Uterus (tissue), 4 donors: ENCODE results near the gene CRYBG2. TPM values are rescaled to one million over a fixed set of nuclear protein-coding genes. Genes with fewer than 3 reads are reported as not detected.
"Not testable (repeated sequence)": the region's sequence is repeated elsewhere in the genome, so short reads cannot be mapped to it uniquely, and the experiment has no call there.

Source experiments
- DNase-seq, 2 donors: peaks; one replicate each; pipeline ENCODE4 v3.0.0-alpha.2; 2019 to 2020
- H3K27ac ChIP-seq, 2 donors: fragments of 200-600 bp; sonication (generic); 1 replicate in 1 of 2; 2 replicates in 1 of 2; pipeline ENCODE4 v1.5.1; 2016 to 2018
- H3K27me3 ChIP-seq, 2 donors: fragments of 200-600 bp; sonication (generic); one replicate each; pipeline ENCODE4 v1.5.1; 2018 to 2019; ENCODE audit warnings: control low read depth in 1 of 2
- H3K36me3 ChIP-seq, 2 donors: fragments of 200-600 bp; sonication (generic); one replicate each; pipeline ENCODE4 v1.5.1; 2019; ENCODE audit warnings: control low read depth in 1 of 2
- H3K4me1 ChIP-seq, 2 donors: fragments of 200-600 bp; sonication (generic); one replicate each; pipeline ENCODE4 v1.5.1; 2018 to 2019; ENCODE audit warnings: control low read depth in 1 of 2
- H3K4me3 ChIP-seq, 2 donors: fragments of 200-600 bp; sonication (generic); 1 replicate in 1 of 2; 2 replicates in 1 of 2; pipeline ENCODE4 v1.5.1; 2018 to 2019; ENCODE audit warnings: mild to moderate bottlenecking in 1 of 2
- H3K9me3 ChIP-seq, 2 donors: fragments of 200-600 bp; sonication (generic); one replicate each; pipeline ENCODE4 v1.5.1; 2019; ENCODE audit warnings: control low read depth in 1 of 2
- POLR2A ChIP-seq, 2 donors: fragments of 450-650 bp; IDR thresholded peaks; one replicate each; pipeline ENCODE4 v1.6.1; 2016; ENCODE audit warnings: antibody characterized with exemption in 2 of 2, mild to moderate bottlenecking in 1 of 2, moderate library complexity in 1 of 2
- intact Hi-C: fragments of 100-400 bp; cut with DNase I; formaldehyde crosslinking; loops from one replicate; pipeline ENCODE4 v1.15.1; 2023; ENCODE audit warnings: low total_unique reads
- total RNA-seq, 4 donors: library from RNA; depleted of rRNA in 3 of 4; stranded (reverse); fragments of >200 nt in 3 of 4; gene quantifications; one replicate each; pipeline versions ENCODE4 v1.1.0 to v1.2.4, GENCODE V29; 2014 to 2023
- TF ChIP-seq, protein P1 (sequence below), 4 experiments: fragments of 200-600 bp in 2 of 4; fragments of 450-650 bp in 2 of 4; sonication (generic) in 2 of 4; IDR thresholded peaks; one replicate each; pipeline ENCODE4 v1.5.1; 2016 to 2019; ENCODE audit warnings: antibody characterized with exemption in 4 of 4, mild to moderate bottlenecking in 2 of 4, moderate library complexity in 1 of 4
- donor health status: DM: yes; HTN: yes; CAD: no.

The CRYBG2 gene
- total RNA-seq, 4 donors from 2014 or later = 3.0 TPM; not detected in 3

DNA sequence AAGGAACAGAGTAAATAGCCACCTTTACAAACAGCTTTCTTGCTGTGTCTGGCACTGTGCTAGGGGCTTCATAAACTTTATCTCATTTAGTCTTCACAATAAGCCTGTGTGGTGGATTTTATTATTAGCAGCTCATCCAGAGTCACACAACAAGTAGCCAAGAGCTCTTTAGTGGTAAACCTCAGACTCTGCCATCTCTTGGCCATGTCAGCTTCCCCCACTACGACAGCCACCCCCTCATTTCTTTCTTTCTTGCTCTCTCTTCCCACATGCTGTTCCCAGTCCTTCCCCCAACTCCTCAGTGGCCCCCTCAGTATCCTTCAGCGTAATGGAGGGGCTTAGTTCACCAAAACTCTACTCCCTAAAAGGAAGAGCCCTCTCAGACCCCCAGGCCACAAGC, 19.9 kb upstream of the CRYBG2 start:
- intact Hi-C loops = no loop called here
- TF ChIP-seq, protein P1, sequence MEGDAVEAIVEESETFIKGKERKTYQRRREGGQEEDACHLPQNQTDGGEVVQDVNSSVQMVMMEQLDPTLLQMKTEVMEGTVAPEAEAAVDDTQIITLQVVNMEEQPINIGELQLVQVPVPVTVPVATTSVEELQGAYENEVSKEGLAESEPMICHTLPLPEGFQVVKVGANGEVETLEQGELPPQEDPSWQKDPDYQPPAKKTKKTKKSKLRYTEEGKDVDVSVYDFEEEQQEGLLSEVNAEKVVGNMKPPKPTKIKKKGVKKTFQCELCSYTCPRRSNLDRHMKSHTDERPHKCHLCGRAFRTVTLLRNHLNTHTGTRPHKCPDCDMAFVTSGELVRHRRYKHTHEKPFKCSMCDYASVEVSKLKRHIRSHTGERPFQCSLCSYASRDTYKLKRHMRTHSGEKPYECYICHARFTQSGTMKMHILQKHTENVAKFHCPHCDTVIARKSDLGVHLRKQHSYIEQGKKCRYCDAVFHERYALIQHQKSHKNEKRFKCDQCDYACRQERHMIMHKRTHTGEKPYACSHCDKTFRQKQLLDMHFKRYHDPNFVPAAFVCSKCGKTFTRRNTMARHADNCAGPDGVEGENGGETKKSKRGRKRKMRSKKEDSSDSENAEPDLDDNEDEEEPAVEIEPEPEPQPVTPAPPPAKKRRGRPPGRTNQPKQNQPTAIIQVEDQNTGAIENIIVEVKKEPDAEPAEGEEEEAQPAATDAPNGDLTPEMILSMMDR (IDR thresholded peaks at IDR 0.05) = no peak
- no peak for TF ChIP-seq POLR2A (IDR thresholded peaks at IDR 0.05)
- no peak for DNase-seq
- H3K27ac ChIP-seq = no peak overlapping the region
- no peaks in the 10 kb centered on the region for H3K36me3 ChIP-seq
- no peaks in the 10 kb centered on the region for H3K9me3 ChIP-seq
- no peaks in the 10 kb centered on the region for H3K27me3 ChIP-seq
- no peak overlapping the region for H3K4me3 ChIP-seq
- H3K4me1 ChIP-seq = no peaks in the 10 kb centered on the region

DNA sequence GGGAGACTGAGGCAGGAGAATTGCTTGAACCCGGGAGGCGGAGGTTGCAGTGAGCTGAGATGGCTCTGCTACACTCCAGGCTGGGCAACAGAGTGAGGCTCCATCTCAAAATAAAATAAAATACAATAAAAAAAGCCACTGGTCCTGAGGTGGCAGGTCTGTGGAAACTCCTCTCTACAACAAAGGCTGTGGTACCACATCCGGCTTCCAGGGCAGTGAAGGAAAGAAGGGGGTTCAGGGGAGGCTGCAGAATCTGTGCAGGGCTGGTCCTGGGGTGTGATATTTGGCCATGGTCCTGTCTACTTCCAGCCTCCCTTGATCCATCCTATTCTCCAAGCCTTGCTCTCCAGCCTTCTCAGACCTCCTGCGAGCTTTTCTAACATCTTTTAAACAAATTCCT, 19.4 kb upstream of the CRYBG2 start:
- TF ChIP-seq, protein P1 (IDR thresholded peaks at IDR 0.05) = no peak
- no peak for TF ChIP-seq POLR2A (IDR thresholded peaks at IDR 0.05)

DNA sequence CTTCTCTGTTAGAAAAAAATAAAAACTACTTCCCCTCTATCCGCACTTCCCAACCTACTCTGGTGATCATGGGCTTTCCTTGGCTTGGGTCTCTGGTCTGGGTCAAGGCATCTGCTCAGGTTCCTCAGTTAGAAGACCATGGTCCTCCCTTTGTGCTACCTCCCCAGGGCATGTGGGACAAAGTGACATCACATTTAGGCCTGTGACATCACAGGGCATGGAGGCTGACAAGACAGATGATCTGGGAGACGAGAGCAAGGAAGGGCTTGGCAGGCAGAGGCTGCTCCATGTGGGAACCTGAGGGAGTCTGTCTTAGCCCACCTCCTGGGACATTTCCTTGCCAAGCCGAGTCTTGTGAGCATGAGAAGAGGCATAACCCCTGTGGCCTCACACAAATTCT, 18.7 kb upstream of the CRYBG2 start, which contains the start of gene ZNF683:
TSS of gene ZNF683 (minus strand) at position 140 of the 400 bp plus-strand sequence. CDS start 4,179 bp downstream, outside the sequence.
- H3K36me3 ChIP-seq, H3K4me3 ChIP-seq, H3K27me3 ChIP-seq, H3K27ac ChIP-seq, DNase-seq, H3K9me3 ChIP-seq, intact Hi-C loops, H3K4me1 ChIP-seq: not testable (repeated sequence)

More for the DNA sequence above, 19.4 kb upstream of the CRYBG2 start:
- DNase-seq = no peak
- no peaks in the 10 kb centered on the region for H3K36me3 ChIP-seq
- H3K27me3 ChIP-seq = no peaks in the 10 kb centered on the region
- H3K4me1 ChIP-seq = no peaks in the 10 kb centered on the region
- H3K9me3 ChIP-seq = no peaks in the 10 kb centered on the region
- intact Hi-C loops = no loop called here
- no peak overlapping the region for H3K4me3 ChIP-seq
- H3K27ac ChIP-seq = no peak overlapping the region

DNA sequence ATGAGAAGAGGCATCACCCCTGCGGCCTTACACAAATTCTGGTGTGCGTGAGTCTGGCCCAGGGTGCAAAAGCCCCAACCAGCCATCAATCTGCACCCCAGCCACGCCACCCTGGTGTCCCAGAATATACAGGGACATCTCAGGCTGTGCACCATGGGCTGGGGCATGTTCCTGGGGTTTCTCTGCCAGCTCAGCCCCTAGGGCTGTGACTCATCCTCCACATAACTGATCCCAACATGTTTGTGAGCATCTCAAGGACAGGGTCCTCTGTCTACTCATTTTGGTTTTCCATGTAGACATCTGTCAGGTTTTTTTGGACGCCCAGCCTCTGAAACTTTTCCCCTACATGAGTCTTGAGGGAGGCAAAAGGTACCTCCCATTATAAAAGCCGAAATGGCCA, 18.1 kb upstream of the CRYBG2 start:
- H3K4me1 ChIP-seq = no peaks in the 10 kb centered on the region
- no peak overlapping the region for H3K27ac ChIP-seq
- H3K36me3 ChIP-seq = no peaks in the 10 kb centered on the region
- H3K4me3 ChIP-seq = no peak overlapping the region
- no peaks in the 10 kb centered on the region for H3K9me3 ChIP-seq
- no peaks in the 10 kb centered on the region for H3K27me3 ChIP-seq
- DNase-seq = no peak
- TF ChIP-seq, protein P1 (IDR thresholded peaks at IDR 0.05) = no peak
- no peak for TF ChIP-seq POLR2A (IDR thresholded peaks at IDR 0.05)
- intact Hi-C loops = no loop called here

DNA sequence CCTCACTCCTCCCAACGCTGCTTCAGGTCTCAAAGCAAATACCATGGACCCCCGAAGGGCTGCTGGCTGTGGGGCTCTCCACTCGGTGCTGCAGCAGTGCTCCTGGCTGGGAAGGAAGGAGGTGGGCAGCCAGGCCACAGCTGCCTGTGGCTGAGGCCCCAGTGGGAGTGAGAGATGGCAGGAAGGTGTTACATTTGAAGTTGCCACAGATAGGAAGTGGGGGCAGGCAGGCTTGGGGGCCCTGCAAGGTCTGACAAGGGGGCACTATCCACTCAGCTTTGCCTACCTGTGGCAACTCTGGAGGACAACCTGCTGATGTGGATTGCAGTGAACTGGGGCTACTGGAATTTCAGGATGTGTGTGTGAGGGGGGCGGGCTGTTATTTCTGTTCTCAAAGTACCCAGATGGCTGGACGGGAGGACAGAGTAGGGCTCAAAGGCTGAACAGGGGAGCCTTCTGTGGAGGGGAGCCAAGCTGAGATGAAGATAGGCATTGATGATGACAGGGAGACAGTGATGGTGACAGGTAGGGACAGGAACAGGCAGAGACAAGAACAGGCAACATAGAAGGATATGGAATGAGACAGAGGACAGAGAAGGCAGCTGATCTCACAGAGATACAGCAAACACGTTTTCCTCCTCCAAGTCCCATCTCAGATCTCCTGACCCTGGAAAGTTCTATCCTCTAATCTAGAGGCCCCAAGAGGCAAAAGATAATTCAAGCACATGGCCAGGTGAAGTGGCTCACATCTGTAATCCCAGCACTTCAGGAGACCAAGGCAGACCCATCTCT, 16.9 kb upstream of the CRYBG2 start:
- Histone ChIP-seq H3K27me3 (no peaks in the 10 kb centered on the region), H3K4me1 (no peaks in the 10 kb centered on the region), H3K9me3 (no peaks in the 10 kb centered on the region), H3K4me3 (no peak overlapping the region), H3K27ac (no peak overlapping the region), H3K36me3 (no peaks in the 10 kb centered on the region)
- intact Hi-C loops = no loop called here
- TF ChIP-seq POLR2A (IDR thresholded peaks at IDR 0.05) = no peak
- TF ChIP-seq, protein P1 (IDR thresholded peaks at IDR 0.05) = no peak
- no peak for DNase-seq
